Mesendoderm (in vitro differentiated cells): ENCODE results near the gene SASH1.

ENCODE experiments used
- DNase-seq: peaks from one replicate; pipeline ENCODE4 v3.0.0; 2013
- H2AK5ac ChIP-seq: 2 replicates; pipeline ENCODE4 v1.6.1; 2013; ENCODE audit warnings: low read length, inconsistent platforms
- H2BK120ac ChIP-seq: 2 replicates; pipeline ENCODE4 v1.6.1; 2013; ENCODE audit warnings: low read depth, mild to moderate bottlenecking, low read length, moderate library complexity, mixed read lengths
- H2BK15ac ChIP-seq: replicated peaks from 2 replicates; pipeline ENCODE4 v1.6.1; 2013; ENCODE audit warnings: low read depth, mild to moderate bottlenecking, moderate library complexity
- H2BK5ac ChIP-seq: 2 replicates; pipeline ENCODE4 v1.6.1; 2013; ENCODE audit warnings: low read length, inconsistent platforms
- H3K18ac ChIP-seq: 2 replicates; pipeline ENCODE4 v1.6.1; 2013; ENCODE audit warnings: mild to moderate bottlenecking, low read length, mixed read lengths
- H3K23ac ChIP-seq: one replicate; pipeline ENCODE4 v1.6.1; 2013; ENCODE audit warnings: low read length
- H3K27ac ChIP-seq: 2 replicates; pipeline ENCODE4 v1.5.1; 2013; ENCODE audit warnings: low read depth, mild to moderate bottlenecking, inconsistent platforms, low read length, moderate library complexity
- H3K27me3 ChIP-seq: 2 replicates; pipeline ENCODE4 v1.6.1; 2013; ENCODE audit warnings: low read length, control low read depth, mild to moderate bottlenecking, inconsistent platforms; ENCODE audit not compliant: insufficient read depth, poor library complexity
- H3K36me3 ChIP-seq: 2 replicates; pipeline ENCODE4 v1.6.1; 2013; ENCODE audit warnings: low read length, inconsistent platforms; ENCODE audit not compliant: control insufficient read depth, insufficient read depth
- H3K4ac ChIP-seq: one replicate; pipeline ENCODE4 v1.6.1; 2013; ENCODE audit warnings: low read depth, mild to moderate bottlenecking, low read length, moderate library complexity
- H3K4me1 ChIP-seq: 2 replicates; pipeline ENCODE4 v1.6.1; 2013; ENCODE audit warnings: low read depth, low read length, inconsistent platforms; ENCODE audit not compliant: control insufficient read depth
- H3K4me2 ChIP-seq: 2 replicates; pipeline ENCODE4 v1.6.1; 2013; ENCODE audit warnings: low read length
- H3K4me3 ChIP-seq: 2 replicates; pipeline ENCODE4 v1.5.1; 2013; ENCODE audit warnings: mild to moderate bottlenecking, low read length
- H3K56ac ChIP-seq: one replicate; pipeline ENCODE4 v1.6.1; 2013; ENCODE audit warnings: low read length
- H3K79me1 ChIP-seq: 2 replicates; pipeline ENCODE4 v1.6.1; 2013; ENCODE audit warnings: low read length, inconsistent platforms
- H3K79me2 ChIP-seq: 2 replicates; pipeline ENCODE4 v1.6.1; 2013; ENCODE audit warnings: mild to moderate bottlenecking, low read length; ENCODE audit not compliant: control insufficient read depth, insufficient read depth
- H3K9ac ChIP-seq: 2 replicates; pipeline ENCODE4 v1.6.1; 2013; ENCODE audit warnings: low read length, inconsistent platforms
- H4K5ac ChIP-seq: one replicate; pipeline ENCODE4 v1.6.1; 2013; ENCODE audit warnings: low read length
- H4K8ac ChIP-seq: one replicate; pipeline ENCODE4 v1.6.1; 2013; ENCODE audit warnings: low read depth, mild to moderate bottlenecking, control low read depth, low read length, moderate library complexity
- WGBS: extraction: QIAGEN DNeasy Blood & Tissue Kit; methylation state at CpG from one replicate; pipeline ENCODE4 v1.1.7; 2013; ENCODE audit warnings: low lambda C conversion rate, missing lambda C conversion rate; ENCODE audit not compliant: insufficient coverage; ENCODE audit errors: extremely low coverage; 5-methylcytosine and 5-hydroxymethylcytosine counted together

The SASH1 gene

DNA sequence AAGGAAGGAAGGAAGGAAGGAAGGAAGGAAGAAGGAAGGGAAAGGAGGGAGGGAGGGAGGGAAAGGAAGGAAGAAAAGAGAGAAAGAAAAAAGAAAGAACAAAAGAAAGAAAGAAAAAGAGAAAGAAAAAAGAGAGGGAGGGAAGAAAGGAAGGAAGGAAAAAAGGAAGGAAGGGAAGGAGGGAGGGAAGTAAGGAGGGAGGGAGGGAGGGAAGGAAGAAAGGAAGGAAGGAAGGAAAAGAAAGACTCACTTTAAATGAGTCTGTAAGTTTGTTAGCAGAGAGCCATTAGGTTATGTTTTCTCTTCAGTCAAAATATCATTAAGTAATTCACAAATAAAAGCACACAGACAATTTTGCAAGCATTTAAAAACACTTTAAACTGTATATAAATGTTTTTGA is 44.0 kb upstream of the SASH1 start:
- no peak overlapping the region for H3K4me2 ChIP-seq
- no peak overlapping the region for H3K9ac ChIP-seq
- H2BK5ac ChIP-seq = no peak overlapping the region
- no peaks in the 10 kb centered on the region for H3K79me2 ChIP-seq
- H2BK15ac ChIP-seq = no peak overlapping the region
- H3K4me1 ChIP-seq = no peaks in the 10 kb centered on the region
- H3K4ac ChIP-seq = no peak overlapping the region
- H3K56ac ChIP-seq = no peak overlapping the region
- H2AK5ac ChIP-seq = no peak overlapping the region
- no peaks in the 10 kb centered on the region for H3K27me3 ChIP-seq
- H3K79me1 ChIP-seq = no peaks in the 10 kb centered on the region
- H3K18ac ChIP-seq = no peak overlapping the region
- H3K4me3 ChIP-seq = no peak overlapping the region
- no peak overlapping the region for H2BK120ac ChIP-seq
- H3K36me3 ChIP-seq = no peaks in the 10 kb centered on the region
- H3K27ac ChIP-seq = no peak overlapping the region
- H4K8ac ChIP-seq = no peak overlapping the region
- H4K5ac ChIP-seq = no peak overlapping the region
- DNase-seq = no peak
- no peak overlapping the region for H3K23ac ChIP-seq

- H3K4me2 ChIP-seq = no peak overlapping the region
- WGBS = no CpG with 5 or more reads among the region's 5 CpGs
These were observed 39.0 kb upstream of the SASH1 start for GRCh38 chr6:148303616-148304015.

DNA sequence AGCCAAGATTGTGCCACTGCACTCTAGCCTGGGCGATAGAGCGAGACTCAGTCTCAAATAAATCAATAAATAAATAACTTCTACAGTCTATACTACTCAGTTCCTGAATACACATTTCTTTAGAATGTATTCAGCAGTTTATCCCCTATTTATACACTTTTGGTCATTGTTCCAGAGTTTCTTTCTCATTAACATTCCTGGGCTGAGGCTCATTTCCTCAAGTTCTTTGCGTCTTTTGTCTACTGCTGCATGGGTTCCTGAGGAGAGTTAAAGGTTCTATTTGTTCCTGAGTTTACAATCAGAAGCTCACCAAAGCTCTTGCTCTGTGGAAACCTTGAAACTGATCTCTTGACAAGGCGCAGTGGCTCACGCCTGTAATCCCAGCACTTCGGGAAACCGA is 37.7 kb upstream of the SASH1 start:
- Histone ChIP-seq H3K4me3 (no peak overlapping the region), H3K79me1 (no peaks in the 10 kb centered on the region), H2BK5ac (no peak overlapping the region), H3K56ac (no peak overlapping the region), H3K23ac (no peak overlapping the region), H3K9ac (no peak overlapping the region), H3K4me1 (no peaks in the 10 kb centered on the region), H4K5ac (no peak overlapping the region), H2BK120ac (no peak overlapping the region), H2AK5ac (no peak overlapping the region), H3K79me2 (no peaks in the 10 kb centered on the region), H3K36me3 (no peaks in the 10 kb centered on the region), H3K27me3 (no peaks in the 10 kb centered on the region), H3K27ac (no peak overlapping the region), H3K4me2 (no peak overlapping the region), H2BK15ac (no peak overlapping the region), H3K4ac (no peak overlapping the region), H3K18ac (no peak overlapping the region), H4K8ac (no peak overlapping the region)
- no peak for DNase-seq
- WGBS = no CpG with 5 or more reads among the region's 7 CpGs

More at GRCh38 chr6:148303616-148304015, 39.0 kb upstream of the SASH1 start:
- Histone ChIP-seq H3K4me3 (no peak overlapping the region), H2AK5ac (no peak overlapping the region), H4K5ac (no peak overlapping the region), H3K23ac (no peak overlapping the region), H4K8ac (no peak overlapping the region), H2BK5ac (no peak overlapping the region), H3K4me1 (no peaks in the 10 kb centered on the region), H3K18ac (no peak overlapping the region), H3K27me3 (no peaks in the 10 kb centered on the region), H3K79me2 (no peaks in the 10 kb centered on the region), H2BK15ac (no peak overlapping the region), H3K9ac (no peak overlapping the region), H3K36me3 (no peaks in the 10 kb centered on the region), H3K56ac (no peak overlapping the region), H3K4ac (no peak overlapping the region), H3K79me1 (no peaks in the 10 kb centered on the region), H2BK120ac (no peak overlapping the region), H3K27ac (no peak overlapping the region)
- no peak for DNase-seq

GRCh38 chr6:148306286-148306685 is 36.4 kb upstream of the SASH1 start:
- Histone ChIP-seq H4K8ac (no peak overlapping the region), H3K4ac (no peak overlapping the region), H3K27ac (no peak overlapping the region), H3K36me3 (no peaks in the 10 kb centered on the region), H3K79me2 (no peaks in the 10 kb centered on the region), H3K18ac (no peak overlapping the region), H3K27me3 (no peaks in the 10 kb centered on the region), H3K79me1 (no peaks in the 10 kb centered on the region), H2BK15ac (no peak overlapping the region), H3K23ac (no peak overlapping the region), H2BK5ac (no peak overlapping the region), H2AK5ac (no peak overlapping the region), H3K56ac (no peak overlapping the region), H3K9ac (no peak overlapping the region), H3K4me1 (no peaks in the 10 kb centered on the region), H4K5ac (no peak overlapping the region), H3K4me3 (no peak overlapping the region), H3K4me2 (no peak overlapping the region), H2BK120ac (no peak overlapping the region)
- DNase-seq = no peak
- WGBS = no CpG with 5 or more reads among the region's 2 CpGs

- Histone ChIP-seq H2BK5ac (no peak overlapping the region), H3K79me2 (no peaks in the 10 kb centered on the region), H3K27ac (no peak overlapping the region), H3K23ac (no peak overlapping the region), H3K36me3 (no peaks in the 10 kb centered on the region), H2BK15ac (no peak overlapping the region), H2AK5ac (no peak overlapping the region), H4K8ac (no peak overlapping the region), H3K9ac (no peak overlapping the region), H3K18ac (no peak overlapping the region), H3K4me3 (no peak overlapping the region), H3K4me2 (no peak overlapping the region), H3K4ac (no peak overlapping the region), H3K4me1 (no peaks in the 10 kb centered on the region), H2BK120ac (no peak overlapping the region), H3K27me3 (no peaks in the 10 kb centered on the region), H3K56ac (no peak overlapping the region), H4K5ac (no peak overlapping the region), H3K79me1 (no peaks in the 10 kb centered on the region)
- DNase-seq = peak; percentile 52
- no CpG with 5 or more reads among the region's 2 CpGs for WGBS
These were observed 35.2 kb upstream of the SASH1 start for GRCh38 chr6:148307405-148307804.

GRCh38 chr6:148309301-148309700 is 33.3 kb upstream of the SASH1 start:
- Histone ChIP-seq H2BK15ac (no peak overlapping the region), H4K8ac (no peak overlapping the region), H2BK120ac (no peak overlapping the region), H4K5ac (no peak overlapping the region), H3K79me1 (no peaks in the 10 kb centered on the region), H3K18ac (no peak overlapping the region), H3K27ac (no peak overlapping the region), H3K79me2 (no peaks in the 10 kb centered on the region), H3K23ac (no peak overlapping the region), H3K4me3 (no peak overlapping the region), H3K4ac (no peak overlapping the region), H3K27me3 (no peaks in the 10 kb centered on the region), H3K56ac (no peak overlapping the region), H3K4me2 (no peak overlapping the region), H3K36me3 (no peaks in the 10 kb centered on the region), H3K9ac (no peak overlapping the region), H2AK5ac (no peak overlapping the region), H2BK5ac (no peak overlapping the region), H3K4me1 (no peaks in the 10 kb centered on the region)
- no peak for DNase-seq
